Effector CD4-positive, alpha-beta T cell (primary cell): ENCODE results near the gene FCGBP.
"Not testable (repeated sequence)": the region's sequence is repeated elsewhere in the genome, so short reads cannot be mapped to it uniquely, and the experiment has no call there.

Source experiments
- DNase-seq: peaks from one replicate; pipeline ENCODE4 v3.0.0-alpha.2; 2020

The FCGBP gene

GRCh38 chr19:39889872-39890754 lies 44.3 kb downstream of the FCGBP start:
- not testable (repeated sequence) for DNase-seq

GRCh38 chr19:39887456-39887951 lies 46.9 kb downstream of the FCGBP start:
- DNase-seq: not testable (repeated sequence)

- not testable (repeated sequence) for DNase-seq
Observed at GRCh38 chr19:39885821-39886554, 48.4 kb downstream of the FCGBP start.

- DNase-seq: not testable (repeated sequence)
Observed at GRCh38 chr19:39884721-39885120, 49.7 kb downstream of the FCGBP start.
